Liver (tissue), 2 donors: ENCODE results near the gene AHRR.

Experiments used
- ATF3 ChIP-seq: IDR thresholded peaks from 2 replicates; pipeline ENCODE4 v1.6.1; 2016; ENCODE audit warnings: antibody characterized with exemption
- FOXA1 ChIP-seq: IDR thresholded peaks from 2 replicates; pipeline ENCODE4 v1.6.1; 2016; ENCODE audit warnings: antibody characterized with exemption
- JUND ChIP-seq, 2 donors: IDR thresholded peaks; 2 replicates each; pipeline ENCODE4 v1.6.1; 2016; ENCODE audit warnings: antibody characterized with exemption in 2 of 2
- RAD21 ChIP-seq, 2 donors: IDR thresholded peaks; 2 replicates each; pipeline ENCODE4 v1.6.1; 2016; ENCODE audit warnings: antibody characterized with exemption in 2 of 2, mild to moderate bottlenecking in 2 of 2
- donor health status: healthy.

- TF ChIP-seq JUND (IDR thresholded peaks at IDR 0.05) (no peak), RAD21 (IDR thresholded peaks at IDR 0.05) (no peak), ATF3 (no peak), FOXA1 (no peak)
These were observed 3.1 kb upstream of the AHRR start for GRCh38 chr5:318341-318897.
